GM13977 (cell line): ENCODE results near the gene PNMA1.

ENCODE experiments used
- DNase-seq: peaks from one replicate; pipeline ENCODE4 v3.0.0; 2012; ENCODE audit warnings: low spot score
- CTCF ChIP-seq: IDR thresholded peaks from 2 replicates; pipeline ENCODE4 v1.5.1; 2012; ENCODE audit warnings: mild to moderate bottlenecking, control low read depth; ENCODE audit not compliant: insufficient read depth; ENCODE audit errors: extremely low read depth, missing control alignments
- in situ Hi-C: fragments of 300-500 bp; cut with MboI; formaldehyde crosslinking; loops from one replicate; pipeline ENCODE4 v1.12.0; 2022; ENCODE audit warnings: low sequenced_read_pairs, low pct_unique_long_range_greater_than_20kb, mixed read lengths, inconsistent platforms; ENCODE audit not compliant: unreplicated experiment

The PNMA1 gene

DNA sequence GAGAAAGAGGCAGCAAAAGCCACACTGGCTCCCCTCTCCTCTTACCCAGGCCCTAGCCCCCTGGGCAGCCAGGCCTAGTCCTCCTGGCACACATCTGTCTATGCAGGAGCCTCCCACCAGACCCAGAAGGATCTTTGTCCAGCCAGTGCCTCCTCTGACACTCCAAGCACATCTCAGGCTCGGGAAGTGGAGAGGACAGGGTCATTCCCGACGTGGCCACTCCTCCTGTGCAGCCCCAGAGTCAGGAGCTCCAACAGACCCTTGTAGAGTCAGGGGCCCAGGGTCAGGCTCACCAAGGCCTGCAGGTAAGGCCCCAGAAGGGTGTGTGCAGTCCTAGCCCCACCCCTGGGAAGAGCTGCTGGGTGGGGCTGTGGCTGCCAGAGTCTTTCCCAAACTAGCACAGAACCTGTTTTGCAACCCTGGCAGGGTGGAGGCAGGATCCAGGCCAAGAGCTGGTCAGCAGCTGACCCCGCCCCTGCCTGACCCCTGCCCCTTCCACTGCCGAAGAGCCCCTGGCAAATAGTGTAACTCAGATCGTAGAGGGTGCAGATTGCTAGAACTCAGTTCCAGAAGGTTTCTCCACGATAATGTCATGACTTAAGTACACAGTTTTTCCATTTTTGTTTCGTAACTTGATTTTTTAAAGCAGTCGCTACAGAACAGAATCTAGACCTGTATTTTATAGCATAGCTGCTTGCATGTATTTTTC, 26.6 kb upstream of the PNMA1 start:
- TF ChIP-seq CTCF = no peak
- in situ Hi-C loops = no loop called here
- no peak for DNase-seq

DNA sequence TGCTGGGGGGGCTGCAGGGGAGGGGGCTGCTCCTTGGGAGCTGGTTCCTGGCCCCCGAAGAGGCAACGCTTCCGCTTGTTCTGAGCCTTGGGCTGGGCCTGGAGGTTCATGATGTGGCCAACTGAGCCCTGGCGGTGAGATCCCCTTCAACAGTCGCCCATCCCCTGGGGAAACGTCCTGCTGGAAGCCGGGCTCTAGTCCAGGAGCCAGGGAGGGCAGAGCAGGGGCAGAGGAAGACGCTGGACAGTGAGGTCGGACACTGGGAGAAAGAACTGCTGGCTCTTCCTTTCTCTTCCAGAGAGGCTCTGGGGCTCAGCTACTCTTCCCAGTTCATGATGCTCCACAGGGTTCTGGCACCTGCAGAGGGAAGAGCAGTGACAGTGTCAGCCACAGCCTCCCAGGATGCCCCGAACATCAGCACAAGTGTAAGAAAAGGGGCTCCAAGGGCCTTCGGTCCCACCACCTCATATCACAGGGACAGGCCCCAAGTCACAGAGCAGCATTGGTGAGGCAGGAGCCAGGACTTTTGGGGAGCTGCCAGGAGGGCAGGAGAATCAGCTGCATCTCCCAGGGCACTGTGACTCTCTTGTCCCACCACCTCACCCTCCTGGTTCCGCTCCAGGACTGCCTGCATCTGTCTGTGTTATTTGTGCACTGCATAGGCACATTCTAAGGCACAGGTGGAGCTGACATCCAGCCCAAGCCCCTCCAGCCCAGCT, 25.9 kb upstream of the PNMA1 start:
- no peak for DNase-seq
- no peak for TF ChIP-seq CTCF
- in situ Hi-C loops = no loop called here

GRCh38 chr14:73739174-73739898, 25.2 kb upstream of the PNMA1 start:
- in situ Hi-C loops = no loop called here
- TF ChIP-seq CTCF = no peak
- DNase-seq = no peak

GRCh38 chr14:73738518-73739173, 24.5 kb upstream of the PNMA1 start:
- TF ChIP-seq CTCF = no peak
- in situ Hi-C loops = no loop called here

DNA sequence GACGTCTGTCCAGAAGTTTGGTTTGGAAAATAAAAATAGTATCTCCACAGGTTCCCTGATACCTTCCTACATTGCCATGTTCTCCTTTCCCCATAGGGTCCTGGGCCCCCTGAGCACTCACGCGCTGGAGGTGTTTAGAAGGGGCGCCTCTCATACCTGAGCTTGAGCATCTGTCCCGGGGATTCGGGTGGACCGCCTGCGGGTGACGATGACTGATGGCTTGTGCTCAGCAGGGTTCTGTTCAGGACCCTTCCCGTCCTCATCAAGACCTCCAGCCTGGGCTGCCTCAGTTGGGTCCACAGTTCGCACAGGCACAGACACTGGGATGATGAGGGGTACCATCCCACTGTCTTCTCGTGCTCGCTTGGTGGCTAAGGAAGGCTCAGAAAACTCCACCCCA, 22.7 kb upstream of the PNMA1 start:
- DNase-seq = no peak
- in situ Hi-C loops = no loop called here
- TF ChIP-seq CTCF = no peak

More at GRCh38 chr14:73738518-73739173, 24.5 kb upstream of the PNMA1 start:
- no peak for DNase-seq

DNA sequence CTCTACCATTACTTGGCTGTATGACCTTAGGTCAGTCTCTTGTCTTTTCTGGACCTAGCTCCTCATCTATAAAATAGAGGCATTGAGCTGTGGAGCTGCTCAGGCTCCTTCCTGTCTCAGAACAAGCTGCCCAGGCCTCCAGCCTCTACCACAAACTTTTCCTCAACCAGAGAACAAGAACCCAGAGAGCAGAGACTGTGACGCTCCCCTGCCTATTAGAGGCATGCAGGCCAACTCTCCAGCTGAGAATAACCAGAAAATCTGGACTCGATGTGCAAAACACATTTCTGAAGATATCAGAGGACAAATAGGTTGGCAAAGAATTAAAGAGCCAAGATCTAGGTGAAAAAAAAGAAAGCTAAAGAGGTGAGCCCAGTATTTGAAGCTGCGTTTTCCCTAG, 17.8 kb upstream of the PNMA1 start:
- no peak for DNase-seq
- in situ Hi-C loops = no loop called here
- TF ChIP-seq CTCF = no peak
